GM21737 (cell line): Measurements from ENCODE around the gene KCNT2.
"Not testable (repeated sequence)": the region's sequence is repeated elsewhere in the genome, so short reads cannot be mapped to it uniquely, and the experiment has no call there.

Experiments
- ATAC-seq: cut with Tn5 transposase; IDR thresholded peaks from one replicate; pipeline ENCODE4 v1.9.1; 2021; ENCODE audit warnings: mild to moderate bottlenecking, moderate library complexity; ENCODE audit not compliant: unreplicated experiment

KCNT2 gene

GRCh38 chr1:196608390-196609369 lies at the start of gene KCNT2:
Gene KCNT2 (minus strand): TSS chr1:196608440. CDS start chr1:196608309, 131 bp downstream.
- ATAC-seq: no peak

GRCh38 chr1:196655494-196655893 lies 47.3 kb upstream of the KCNT2 start:
- ATAC-seq: no peak

GRCh38 chr1:196655071-196655470 lies 46.8 kb upstream of the KCNT2 start:
- no peak for ATAC-seq

GRCh38 chr1:196654271-196654670 lies 46.0 kb upstream of the KCNT2 start:
- ATAC-seq: no peak

GRCh38 chr1:196651637-196652215 lies 43.5 kb upstream of the KCNT2 start, which contains the start of gene CFH:
Gene CFH (plus strand): TSS chr1:196652043. CDS start chr1:196652118, 75 bp downstream.
- no peak for ATAC-seq

GRCh38 chr1:196651079-196651478 lies 42.8 kb upstream of the KCNT2 start:
- no peak for ATAC-seq

GRCh38 chr1:196650403-196650802 lies 42.2 kb upstream of the KCNT2 start:
- ATAC-seq: no peak

- no peak for ATAC-seq
Observed at GRCh38 chr1:196649990-196650389, 41.8 kb upstream of the KCNT2 start.

- no peak for ATAC-seq
Observed at GRCh38 chr1:196640976-196641375, 32.7 kb upstream of the KCNT2 start.

GRCh38 chr1:196639291-196639690 lies 31.1 kb upstream of the KCNT2 start:
- not testable (repeated sequence) for ATAC-seq

- ATAC-seq: no peak
Observed at GRCh38 chr1:196638466-196638865, 30.2 kb upstream of the KCNT2 start.

- no peak for ATAC-seq
Observed at GRCh38 chr1:196637606-196638005, 29.4 kb upstream of the KCNT2 start.

- no peak for ATAC-seq
Observed at GRCh38 chr1:196628838-196629237, 20.6 kb upstream of the KCNT2 start.

- no peak for ATAC-seq
Observed at GRCh38 chr1:196623079-196623478, 14.8 kb upstream of the KCNT2 start.

- no peak for ATAC-seq
Observed at GRCh38 chr1:196619721-196620120, 11.5 kb upstream of the KCNT2 start.

- no peak for ATAC-seq
Observed at GRCh38 chr1:196611873-196612272, 3.6 kb upstream of the KCNT2 start.

GRCh38 chr1:196609370-196609737 lies 1.1 kb upstream of the KCNT2 start:
- ATAC-seq: no peak

- ATAC-seq: no peak
Observed at GRCh38 chr1:196607981-196608380, 259 bp downstream of the KCNT2 start.

GRCh38 chr1:196603651-196604050 lies 4.6 kb downstream of the KCNT2 start:
- no peak for ATAC-seq

GRCh38 chr1:196598942-196599748 lies 9.1 kb downstream of the KCNT2 start:
- ATAC-seq: no peak

- ATAC-seq: no peak
Observed at GRCh38 chr1:196594700-196595099, 13.5 kb downstream of the KCNT2 start.
